GM23248 (cell line): Measurements from ENCODE around the gene PEX19.

Experiments
- EZH2 ChIP-seq: fragments of 200-600 bp; sonication (generic); IDR thresholded peaks from 2 replicates; pipeline ENCODE4 v1.6.1; 2018; ENCODE audit warnings: antibody characterized with exemption, mild to moderate bottlenecking; ENCODE audit not compliant: insufficient read depth, poor library complexity, severe bottlenecking
- EZH2phosphoT487 ChIP-seq: fragments of 200-600 bp; sonication (generic); IDR thresholded peaks from 2 replicates; pipeline ENCODE4 v1.6.1; 2018; ENCODE audit warnings: antibody characterized with exemption, moderate library complexity, mild to moderate bottlenecking, low read depth; ENCODE audit not compliant: insufficient read depth

DNA sequence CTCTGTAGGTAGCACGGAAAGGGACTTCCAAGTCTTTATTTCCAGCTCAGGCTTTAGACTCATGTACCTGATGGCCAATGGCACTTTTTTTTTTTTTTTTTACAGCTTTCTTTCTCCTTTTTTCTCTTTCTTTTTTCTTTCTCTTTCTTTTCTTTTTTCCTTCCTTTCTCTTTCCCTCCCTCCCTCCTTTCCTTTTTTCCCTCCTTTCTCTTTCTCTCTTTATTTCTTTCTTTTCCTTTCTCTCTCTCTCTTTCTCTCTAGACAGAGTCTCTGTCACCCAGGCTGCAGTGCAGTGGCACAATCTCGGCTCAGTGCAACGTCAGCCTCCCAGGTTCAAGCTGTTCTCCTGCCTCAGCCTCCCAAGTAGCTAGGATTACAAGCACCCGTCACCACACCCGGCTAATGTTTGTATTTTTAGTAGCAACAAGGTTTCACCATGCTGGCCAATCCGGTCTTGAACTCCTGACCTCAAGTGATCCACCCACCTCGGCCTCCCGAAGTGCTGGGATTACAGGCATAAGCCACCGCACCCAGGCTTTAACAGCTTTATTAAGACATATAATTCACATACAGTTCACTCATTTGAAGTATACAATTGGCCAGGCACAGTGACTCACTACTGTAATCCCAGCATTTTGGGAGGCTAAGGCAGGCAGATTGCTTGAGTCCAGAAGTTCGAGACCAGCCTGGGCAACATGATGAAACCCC lies 17.5 kb downstream of the PEX19 start:
- TF ChIP-seq EZH2, result no peak
- no peak for TF ChIP-seq EZH2phosphoT487
